ENCODE measurements around the gene LTF. TPM values are rescaled to one million over a fixed set of nuclear protein-coding genes. Genes with fewer than 3 reads are reported as not detected.

The LTF gene
- not detected in 5 replicates for total RNA-seq (2022; extraction: Qiagen RNA extraction; ENCODE audit: low read depth)

GRCh38 chr3:46464326-46465195, at the start of gene LTF:
Gene LTF (minus strand): TSS chr3:46464905. CDS start chr3:46464867, 38 bp downstream.

DNA sequence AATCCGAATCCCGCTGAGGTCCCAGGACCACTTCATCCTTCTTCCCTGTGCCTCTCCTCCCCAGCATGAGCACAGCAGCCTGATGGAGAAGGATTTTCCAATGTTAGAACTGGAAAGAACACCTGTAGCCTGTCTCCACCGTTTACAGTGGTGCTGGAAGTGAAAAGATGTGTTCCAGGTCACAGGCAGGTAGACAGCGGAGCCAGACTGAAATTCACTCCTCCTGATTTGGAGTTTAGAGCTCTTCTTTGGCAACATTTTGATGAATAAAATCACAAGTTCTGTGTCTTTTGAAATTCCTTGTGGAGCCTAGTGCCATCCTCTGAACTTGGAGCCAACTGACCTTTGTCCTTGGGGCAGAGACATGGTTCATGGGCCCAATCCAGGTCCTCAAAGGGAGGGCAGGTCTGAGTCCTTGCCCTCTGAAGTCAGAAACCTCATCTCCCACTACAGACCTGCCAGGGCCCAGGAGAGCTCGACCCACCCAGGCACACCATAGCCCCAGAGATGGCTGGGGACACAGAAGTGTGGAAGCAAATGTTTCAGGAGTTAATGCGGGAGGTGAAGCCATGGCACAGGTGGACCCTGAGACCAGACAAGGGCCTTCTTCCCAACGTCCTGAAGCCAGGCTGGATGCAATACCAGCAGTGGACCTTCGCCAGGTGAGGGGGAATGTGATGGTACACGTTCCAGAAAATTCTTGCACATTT, 33.0 kb upstream of the LTF start, which contains the start of gene RTP3:
RTP3 (plus strand) TSS at position 421 of the 710 bp plus-strand sequence; CDS start at position 508, 87 bp downstream.

GRCh38 chr3:46406788-46407611, 57.7 kb downstream of the LTF start, which contains the start of the genes CCR5AS and CCRL2:
Gene CCR5AS (minus strand): TSS chr3:46407066.
Gene CCRL2 (plus strand): TSS chr3:46407259. CDS start chr3:46408080, 821 bp downstream.

Other genes starting within 250 kb of the LTF start
- gene CCR3, start 222.4 kb downstream of the LTF start, total RNA-seq (2022; extraction: Qiagen RNA extraction; ENCODE audit: low read depth) = not detected in 5 replicates
- not detected in 5 replicates for gene CCR2, start 110.8 kb downstream of the LTF start, total RNA-seq (2022; extraction: Qiagen RNA extraction; ENCODE audit: low read depth)
- gene CCR5, start 94.0 kb downstream of the LTF start, total RNA-seq (2022; extraction: Qiagen RNA extraction; ENCODE audit: low read depth) = not detected in 5 replicates
- gene CCRL2, start 57.6 kb downstream of the LTF start, total RNA-seq (2022; extraction: Qiagen RNA extraction; ENCODE audit: low read depth) = 0.14 to 0.42 TPM (median 0.16 TPM) in 3 of 5 replicates, not detected in the others
- not detected in 5 replicates for gene RTP3, start 33.1 kb upstream of the LTF start, total RNA-seq (2022; extraction: Qiagen RNA extraction; ENCODE audit: low read depth)
- gene LRRC2, start 101.4 kb upstream of the LTF start, total RNA-seq (2022; extraction: Qiagen RNA extraction; ENCODE audit: low read depth) = not detected in 5 replicates
- not detected in 5 replicates for gene FAM240A, start 147.6 kb upstream of the LTF start, total RNA-seq (2022; extraction: Qiagen RNA extraction; ENCODE audit: low read depth)
- 7.2 to 9.5 TPM (median 9.0 TPM) in 5 replicates for gene ALS2CL, start 228.8 kb upstream of the LTF start, total RNA-seq (2022; extraction: Qiagen RNA extraction; ENCODE audit: low read depth)
- gene TMIE, start 236.5 kb upstream of the LTF start, total RNA-seq (2022; extraction: Qiagen RNA extraction; ENCODE audit: low read depth) = 0.09 to 0.11 TPM in 2 of 5 replicates, not detected in the others

Measured in A549 treated with ZK216348 at 1 μM for 4 hours (cell line).